SJSA1 (cell line): ENCODE data around the gene SUPT3H. TPM values are rescaled to one million over a fixed set of nuclear protein-coding genes. Genes with fewer than 3 reads are reported as not detected.

ENCODE experiments used
- DNase-seq, 2 experiments: peaks; one replicate each; pipeline ENCODE4 v3.0.0-alpha.2; 2015 to 2020; ENCODE audit warnings: low spot score in 2 of 2, low read depth in 1 of 2
- H3K27ac ChIP-seq: fragments of 250-450 bp; sonication (Bioruptor Pico); 2 replicates; pipeline ENCODE4 v1.5.1; 2020; ENCODE audit warnings: mild to moderate bottlenecking, moderate library complexity
- H3K27me3 ChIP-seq: fragments of 250-450 bp; sonication (Bioruptor Pico); replicated peaks from 2 replicates; pipeline ENCODE4 v1.5.1; 2020; ENCODE audit warnings: mild to moderate bottlenecking, moderate library complexity
- H3K36me3 ChIP-seq: fragments of 250-450 bp; sonication (Bioruptor Pico); 2 replicates; pipeline ENCODE4 v1.5.1; 2020; ENCODE audit warnings: mild to moderate bottlenecking
- H3K4me1 ChIP-seq: fragments of 250-450 bp; sonication (Bioruptor Pico); replicated peaks from 2 replicates; pipeline ENCODE4 v1.6.1; 2021; ENCODE audit warnings: mild to moderate bottlenecking
- H3K4me3 ChIP-seq: fragments of 250-450 bp; sonication (Bioruptor Pico); 2 replicates; pipeline ENCODE4 v1.5.1; 2020; ENCODE audit warnings: mild to moderate bottlenecking
- H3K9me3 ChIP-seq: fragments of 250-450 bp; sonication (Bioruptor Pico); replicated peaks from 2 replicates; pipeline ENCODE4 v1.5.1; 2020; ENCODE audit warnings: mild to moderate bottlenecking
- total RNA-seq: library from RNA; depleted of rRNA; stranded (reverse); fragments of >200 nt; shearing (Covaris generic); gene quantifications from 2 replicates; pipeline ENCODE4 v1.2.3, GENCODE V29; 2014

SUPT3H gene
- total RNA-seq, 1 experiment from 2014 or later = 6.7 TPM

DNA sequence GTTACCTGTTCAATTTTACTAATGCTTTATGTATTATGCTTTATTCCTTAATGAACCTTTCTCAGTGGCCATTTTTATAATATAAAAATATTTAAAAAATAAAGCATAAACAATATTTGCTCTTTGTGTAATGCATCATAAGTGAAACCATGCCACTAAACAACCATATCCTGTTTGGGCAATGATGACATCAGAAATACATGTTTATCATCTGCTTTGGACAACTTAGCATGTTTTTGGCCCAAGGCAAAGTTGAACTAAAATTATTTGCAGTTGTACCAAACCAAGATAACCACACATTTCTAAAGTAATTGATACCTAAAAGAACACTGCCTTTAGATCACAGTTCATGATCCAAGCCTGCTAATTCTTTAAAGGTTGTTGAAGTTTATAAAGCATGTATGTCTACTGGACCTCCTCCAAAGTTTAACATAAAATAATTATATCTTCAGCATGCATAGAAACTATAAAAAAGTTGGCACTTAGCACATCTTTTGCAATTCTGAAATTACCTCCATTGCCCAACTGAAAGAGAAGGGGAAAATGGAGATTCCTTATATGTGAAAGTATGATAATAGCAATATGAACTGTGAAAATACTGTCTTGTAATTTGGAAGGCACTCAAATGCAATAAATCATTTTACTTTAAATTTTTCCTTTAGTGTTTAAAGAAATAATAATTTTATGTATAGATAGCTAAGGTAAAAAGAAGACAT lies 375.2 kb downstream of the SUPT3H start:
- no peak overlapping the region for H3K4me3 ChIP-seq

DNA sequence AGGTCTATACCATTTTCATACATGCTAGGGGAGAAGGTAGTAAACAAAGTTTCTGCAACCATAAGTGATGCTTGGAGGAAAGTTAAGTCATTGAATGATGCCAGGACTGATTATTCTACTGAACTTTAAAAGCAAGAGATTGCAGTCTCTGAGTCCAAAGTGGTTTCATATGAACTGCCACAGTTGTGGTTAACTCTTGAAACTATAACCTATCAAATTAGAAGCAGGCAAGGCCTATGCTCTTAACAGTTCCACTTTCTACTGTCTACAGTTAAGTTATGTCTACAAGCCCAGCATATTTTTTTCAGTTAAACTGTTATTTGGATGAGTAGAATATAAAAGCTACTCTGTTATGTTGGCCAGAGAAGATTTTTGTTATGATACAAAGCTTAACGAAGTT lies 376.1 kb downstream of the SUPT3H start:
- DNase-seq = no peak
- no peaks in the 10 kb centered on the region for H3K36me3 ChIP-seq
- no peaks in the 10 kb centered on the region for H3K27me3 ChIP-seq
- no peak overlapping the region for H3K27ac ChIP-seq
- H3K9me3 ChIP-seq = no peaks in the 10 kb centered on the region
- H3K4me3 ChIP-seq = no peak overlapping the region
- no peaks in the 10 kb centered on the region for H3K4me1 ChIP-seq

More for the DNA sequence above, 375.2 kb downstream of the SUPT3H start:
- Histone ChIP-seq H3K36me3 (no peaks in the 10 kb centered on the region), H3K27me3 (no peaks in the 10 kb centered on the region), H3K27ac (no peak overlapping the region), H3K9me3 (no peaks in the 10 kb centered on the region), H3K4me1 (no peaks in the 10 kb centered on the region)
- DNase-seq = no peak

DNA sequence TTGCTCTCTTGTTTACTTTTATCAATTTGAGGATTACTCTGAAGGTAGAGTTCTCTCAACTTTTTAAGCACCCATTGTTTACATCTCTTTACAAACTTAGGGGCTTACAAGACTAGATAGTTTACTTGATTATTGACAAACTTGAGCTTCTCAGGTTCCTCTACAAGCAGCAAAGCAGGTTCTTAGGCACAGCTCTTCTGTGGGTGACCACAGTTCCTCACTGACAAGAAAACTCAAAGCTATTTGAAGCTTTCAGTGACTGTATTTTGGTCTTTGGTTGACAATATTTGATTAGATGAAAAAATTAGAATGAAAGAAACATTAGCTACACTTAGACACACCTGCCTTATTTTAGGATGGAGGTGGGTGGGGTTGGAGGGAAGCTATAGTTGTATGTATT lies 376.9 kb downstream of the SUPT3H start:
- no peaks in the 10 kb centered on the region for H3K36me3 ChIP-seq
- no peaks in the 10 kb centered on the region for H3K4me1 ChIP-seq
- H3K27ac ChIP-seq = no peak overlapping the region
- no peak overlapping the region for H3K4me3 ChIP-seq
- H3K9me3 ChIP-seq = no peaks in the 10 kb centered on the region
- no peaks in the 10 kb centered on the region for H3K27me3 ChIP-seq
- no peak for DNase-seq

DNA sequence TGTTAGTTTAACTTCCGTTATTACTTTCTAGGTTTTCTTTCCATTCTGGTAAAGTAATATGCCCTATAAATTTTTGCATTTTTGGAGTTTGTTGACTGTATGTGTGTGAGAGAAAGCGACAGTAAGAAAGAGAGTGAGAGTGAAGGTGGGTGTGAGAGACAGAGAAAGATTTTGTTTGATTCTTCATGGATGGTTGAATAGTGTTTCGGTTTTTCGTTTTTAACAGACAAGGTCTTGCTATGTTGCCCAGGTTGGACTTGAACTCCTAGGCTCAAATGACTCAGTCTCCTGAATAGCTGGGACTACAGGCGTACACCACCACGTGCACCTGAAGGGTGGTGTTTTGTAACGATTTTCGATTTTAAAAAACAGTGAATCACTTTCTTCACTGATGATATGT lies 378.7 kb downstream of the SUPT3H start:
- H3K27me3 ChIP-seq = no peaks in the 10 kb centered on the region
- H3K27ac ChIP-seq = no peak overlapping the region
- H3K4me3 ChIP-seq = no peak overlapping the region
- no peak for DNase-seq
- no peaks in the 10 kb centered on the region for H3K4me1 ChIP-seq
- no peaks in the 10 kb centered on the region for H3K36me3 ChIP-seq
- H3K9me3 ChIP-seq = no peaks in the 10 kb centered on the region

DNA sequence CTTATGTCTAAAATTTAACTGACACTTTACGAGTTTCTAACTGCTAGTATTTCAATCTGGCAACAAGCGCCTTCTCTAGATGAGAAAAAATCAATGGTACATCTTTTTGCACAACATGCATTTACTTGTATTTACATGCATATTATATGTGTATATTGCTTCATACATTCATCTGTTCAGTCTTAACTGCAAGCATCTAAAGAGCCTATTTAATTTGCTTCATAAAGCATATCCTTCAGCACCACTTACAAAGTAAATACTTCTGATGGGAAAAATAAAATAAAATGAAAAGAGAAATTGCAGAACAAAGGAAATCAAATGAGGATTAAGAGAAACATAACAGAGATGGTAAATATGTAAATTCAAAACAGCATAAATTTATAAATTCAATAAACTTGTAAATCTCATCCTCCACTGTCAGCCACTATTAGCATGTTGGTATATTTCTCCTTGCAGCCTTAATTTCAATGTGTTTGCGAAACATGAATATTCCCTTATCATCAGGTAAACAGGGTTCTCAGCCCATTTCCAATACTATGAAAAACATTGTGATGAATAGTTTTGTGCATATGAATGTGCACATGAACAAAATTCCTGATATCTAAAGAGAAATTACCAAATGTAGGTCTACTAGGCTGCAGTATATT lies 382.1 kb downstream of the SUPT3H start:
- no peak for DNase-seq
- Histone ChIP-seq H3K27ac (no peak overlapping the region), H3K9me3 (no peaks in the 10 kb centered on the region), H3K27me3 (no peaks in the 10 kb centered on the region), H3K36me3 (no peaks in the 10 kb centered on the region), H3K4me1 (no peaks in the 10 kb centered on the region), H3K4me3 (no peak overlapping the region)

DNA sequence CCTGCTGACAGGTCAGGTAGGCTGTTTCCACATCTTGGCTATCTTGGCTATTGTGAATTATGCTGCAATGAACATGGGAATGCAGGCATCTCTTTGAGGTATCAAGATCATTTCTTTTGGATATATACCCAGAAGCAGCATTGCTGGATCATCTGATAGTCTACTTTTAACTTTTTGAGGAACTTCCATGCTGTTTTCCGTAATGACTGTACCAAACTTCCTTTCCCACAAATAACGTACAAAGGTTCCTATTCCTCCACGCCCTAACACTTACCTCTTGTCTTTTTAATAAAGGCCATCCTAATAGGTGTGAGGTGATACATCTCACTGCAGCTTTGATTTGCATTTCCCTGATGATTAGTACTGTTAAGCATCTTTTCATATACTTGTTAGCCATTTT lies 388.3 kb downstream of the SUPT3H start:
- Histone ChIP-seq H3K27me3 (no peaks in the 10 kb centered on the region), H3K36me3 (no peaks in the 10 kb centered on the region), H3K4me3 (no peak overlapping the region), H3K4me1 (no peaks in the 10 kb centered on the region), H3K9me3 (no peaks in the 10 kb centered on the region), H3K27ac (no peak overlapping the region)
- DNase-seq = no peak

DNA sequence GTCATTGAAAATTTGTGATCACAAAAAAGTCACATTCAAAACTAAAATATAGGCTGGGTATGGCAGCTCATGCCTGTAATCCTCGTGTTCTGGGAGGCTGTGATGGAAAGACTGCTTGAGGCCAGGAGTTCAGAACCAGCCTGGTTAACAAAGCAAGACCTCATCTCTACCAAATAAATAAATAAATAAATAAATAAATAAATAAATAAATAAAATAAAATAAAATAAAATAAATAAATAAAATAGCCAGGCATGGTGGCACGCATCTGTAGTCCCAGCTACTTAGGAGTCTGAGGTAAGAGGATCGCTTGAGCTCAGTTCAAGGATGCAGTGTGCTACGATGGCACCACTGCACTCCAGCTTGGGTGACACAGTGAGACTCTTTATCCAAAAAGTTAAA lies 392.7 kb downstream of the SUPT3H start:
- Histone ChIP-seq H3K27me3 (no peaks in the 10 kb centered on the region), H3K4me3 (no peak overlapping the region), H3K4me1 (no peaks in the 10 kb centered on the region), H3K36me3 (no peaks in the 10 kb centered on the region), H3K27ac (no peak overlapping the region), H3K9me3 (no peaks in the 10 kb centered on the region)
- no peak for DNase-seq

DNA sequence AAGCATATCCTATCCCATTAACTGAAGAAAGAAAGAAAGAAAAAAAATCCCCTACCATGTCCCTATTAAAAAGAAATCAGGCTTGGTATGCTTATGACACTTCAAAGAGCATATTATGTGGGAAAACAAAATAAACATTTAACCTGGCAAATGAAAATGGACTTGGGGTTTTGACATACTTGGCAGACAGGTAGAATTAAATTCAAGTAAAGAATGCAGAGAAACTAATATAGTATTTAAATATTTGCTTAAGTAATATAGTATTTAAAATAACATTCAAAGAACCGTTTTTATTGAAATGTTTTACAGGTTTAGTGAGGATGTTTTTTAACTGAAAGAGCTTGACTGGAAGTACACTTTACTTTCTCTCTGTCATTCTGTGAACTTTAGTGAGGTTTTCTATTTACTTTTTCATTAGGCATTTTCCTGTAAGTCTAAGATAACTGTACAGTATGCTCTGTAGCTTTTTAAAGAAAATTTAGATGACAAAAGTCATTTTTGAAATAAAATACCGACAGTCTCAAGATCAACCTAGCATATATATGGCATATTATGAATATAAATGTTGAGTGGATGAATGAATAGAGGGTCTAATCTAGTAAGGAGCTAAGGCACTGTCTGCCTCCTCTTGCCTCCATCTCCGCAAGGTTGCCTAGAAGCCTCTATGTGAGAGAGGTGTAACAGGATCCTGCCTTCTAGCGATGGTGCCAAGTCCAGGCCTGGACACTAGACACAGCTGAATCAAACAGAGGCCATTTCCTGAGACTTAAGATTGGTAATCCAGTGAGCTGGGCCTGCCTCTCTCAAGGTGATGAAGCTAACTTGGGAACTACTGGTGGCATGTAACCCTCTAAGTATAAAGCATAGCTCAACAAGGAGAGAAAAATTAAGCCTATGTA lies 394.0 kb downstream of the SUPT3H start:
- H3K27me3 ChIP-seq = no peaks in the 10 kb centered on the region
- no peaks in the 10 kb centered on the region for H3K4me1 ChIP-seq
- H3K9me3 ChIP-seq = no peaks in the 10 kb centered on the region
- H3K4me3 ChIP-seq = no peak overlapping the region
- no peak overlapping the region for H3K27ac ChIP-seq
- no peaks in the 10 kb centered on the region for H3K36me3 ChIP-seq
- no peak for DNase-seq

DNA sequence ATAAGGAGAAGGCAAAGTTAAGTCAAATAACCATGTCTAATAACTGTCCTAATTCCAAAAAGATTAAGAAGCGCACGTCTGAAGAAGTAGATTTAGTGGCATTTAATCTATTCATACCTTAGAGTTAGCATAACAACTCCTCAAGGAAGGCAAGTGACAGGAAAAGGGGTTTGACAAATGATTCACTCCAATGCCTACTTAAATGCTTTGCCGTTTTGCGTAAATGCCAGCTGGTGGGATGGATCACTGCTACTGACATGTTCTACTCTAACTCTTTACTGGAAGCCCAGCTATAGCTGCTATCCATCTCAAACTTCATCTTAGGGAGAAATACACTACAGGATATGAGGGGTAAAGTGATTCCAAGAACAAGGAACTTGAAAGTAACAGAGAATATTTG lies 396.9 kb downstream of the SUPT3H start:
- no peak for DNase-seq
- H3K27me3 ChIP-seq = no peaks in the 10 kb centered on the region
- no peaks in the 10 kb centered on the region for H3K9me3 ChIP-seq
- H3K4me1 ChIP-seq = no peaks in the 10 kb centered on the region
- no peak overlapping the region for H3K4me3 ChIP-seq
- no peaks in the 10 kb centered on the region for H3K36me3 ChIP-seq
- H3K27ac ChIP-seq = no peak overlapping the region

DNA sequence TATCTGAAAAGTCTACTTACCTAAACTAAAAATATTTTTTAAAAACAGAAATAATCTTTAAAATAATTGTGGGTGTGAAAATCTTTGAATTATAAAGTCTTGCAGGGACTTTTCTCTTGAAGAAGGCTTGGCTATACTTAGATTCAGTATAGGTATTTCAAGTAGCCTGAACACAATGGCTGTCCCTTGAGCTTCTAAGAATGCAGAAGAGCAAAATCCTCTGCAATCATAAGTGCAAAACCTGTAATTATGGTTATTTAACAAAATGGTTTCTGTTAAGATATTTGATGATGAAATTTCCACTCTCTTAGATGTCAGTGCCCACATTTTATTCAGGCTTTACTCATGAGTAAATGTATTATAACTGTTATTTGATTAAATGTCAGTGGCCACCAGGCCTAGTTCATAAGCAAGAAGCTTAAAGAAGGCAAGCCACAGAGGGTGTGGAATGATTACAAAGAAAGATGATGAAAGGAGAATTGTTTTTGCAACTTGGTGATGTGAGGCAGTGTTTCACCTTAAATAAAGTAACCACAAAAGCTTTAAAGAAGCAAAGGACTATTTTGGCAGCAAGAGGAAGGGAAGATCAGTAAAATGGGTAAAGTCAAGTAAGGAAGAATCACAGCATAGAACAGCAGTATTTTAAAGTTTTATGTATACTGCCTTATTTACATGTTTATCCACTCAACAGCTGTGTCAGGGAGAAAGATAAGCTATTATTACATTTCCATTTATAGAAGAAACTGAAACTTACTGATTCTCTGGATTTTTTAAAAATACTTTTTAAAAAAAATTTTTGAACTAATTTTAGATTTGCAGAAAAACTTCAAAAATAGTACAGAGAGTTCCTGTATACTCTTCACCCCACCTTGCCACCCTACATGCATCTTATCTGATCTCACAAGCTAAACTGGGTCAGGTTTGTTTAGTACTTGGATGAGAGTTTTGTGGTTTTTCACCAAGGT lies 400.8 kb downstream of the SUPT3H start:
- no peak for DNase-seq
- Histone ChIP-seq H3K27ac (no peak overlapping the region), H3K9me3 (peaks cover 5% of the 10 kb centered on the region; the same call in 1 of the 2 replicates), H3K4me1 (no peaks in the 10 kb centered on the region), H3K36me3 (no peaks in the 10 kb centered on the region), H3K4me3 (no peak overlapping the region), H3K27me3 (no peaks in the 10 kb centered on the region)

DNA sequence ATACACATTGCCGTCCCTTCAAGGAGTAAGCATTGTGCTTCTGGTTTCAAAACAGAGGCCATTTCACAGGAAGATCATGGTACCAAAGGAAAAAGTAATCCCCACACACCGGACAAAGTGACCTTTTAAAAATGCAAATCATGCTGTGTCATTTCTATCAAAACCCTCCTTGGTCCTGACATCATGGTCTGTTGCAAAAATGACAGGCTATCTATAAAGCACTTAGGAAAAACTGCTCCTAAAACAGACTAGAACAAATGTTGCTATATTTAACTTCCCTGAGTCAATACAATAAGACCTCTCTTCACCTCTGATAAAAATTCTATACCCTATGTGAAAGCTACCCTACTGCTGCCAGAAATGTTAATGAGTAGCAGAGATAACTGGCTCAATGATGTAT lies 403.2 kb downstream of the SUPT3H start:
- no peaks in the 10 kb centered on the region for H3K36me3 ChIP-seq
- H3K4me3 ChIP-seq = no peak overlapping the region
- no peak for DNase-seq
- peaks cover 5% of the 10 kb centered on the region; the same call in 1 of the 2 replicates for H3K9me3 ChIP-seq
- H3K27ac ChIP-seq = no peak overlapping the region
- H3K27me3 ChIP-seq = no peaks in the 10 kb centered on the region
- H3K4me1 ChIP-seq = no peaks in the 10 kb centered on the region

DNA sequence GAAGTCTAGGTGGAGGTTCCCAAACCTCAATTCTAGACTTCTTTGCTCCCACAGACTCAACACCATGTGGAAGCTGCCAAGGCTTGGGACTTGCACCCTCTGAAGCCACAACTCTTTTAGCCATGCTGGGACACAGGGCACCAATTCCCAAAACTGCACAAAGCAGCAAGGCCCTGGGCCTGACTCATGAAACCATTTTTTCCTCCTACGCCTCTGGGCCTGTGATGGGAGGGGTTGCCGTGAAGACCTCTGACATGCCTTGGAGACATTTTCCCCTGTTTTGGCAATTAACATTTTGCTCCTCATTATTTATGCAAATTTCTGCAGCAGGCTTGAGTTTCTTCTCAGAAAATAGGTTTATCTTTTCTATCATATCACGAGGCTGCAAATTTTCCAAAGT lies 405.0 kb downstream of the SUPT3H start:
- Histone ChIP-seq H3K4me3 (no peak overlapping the region), H3K9me3 (peaks cover 5% of the 10 kb centered on the region; the same call in 1 of the 2 replicates), H3K4me1 (no peaks in the 10 kb centered on the region), H3K27me3 (no peaks in the 10 kb centered on the region), H3K27ac (no peak overlapping the region), H3K36me3 (no peaks in the 10 kb centered on the region)
- no peak for DNase-seq
